IMR-90 (cell line): ENCODE measurements around the gene CHMP1A.

ENCODE experiments used
- RFX5 ChIP-seq: IDR thresholded peaks from 2 replicates; pipeline ENCODE4 v1.8.0; 2012; ENCODE audit warnings: low read depth, mild to moderate bottlenecking, low read length, moderate library complexity
- TF ChIP-seq, protein P1 (sequence below): conservative IDR thresholded peaks from 2 replicates; pipeline ENCODE4 v1.5.1; 2012; ENCODE audit warnings: mild to moderate bottlenecking, low read depth, low read length, improper control_type of control experiment

DNA sequence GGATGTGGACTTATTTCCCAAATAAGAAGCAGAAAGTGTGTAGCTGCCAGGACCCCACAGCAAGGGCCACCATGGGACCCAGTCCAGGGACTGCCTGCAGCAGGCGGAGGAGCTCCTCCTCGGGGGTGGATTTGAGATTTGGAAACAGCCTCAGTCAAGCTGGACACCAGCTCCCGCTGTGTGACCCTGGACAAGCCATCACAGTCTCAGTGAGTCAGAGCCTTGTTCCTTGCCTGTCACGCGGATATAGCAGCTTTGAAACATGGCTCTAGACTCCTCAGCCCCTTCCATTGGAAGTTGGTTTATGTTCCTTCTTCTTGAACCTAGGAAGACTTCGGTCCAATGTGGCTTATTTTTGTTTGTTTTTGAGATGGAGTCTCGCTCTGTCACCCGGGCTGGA, 56.6 kb downstream of the CHMP1A start:
- TF ChIP-seq RFX5 = no peak
- TF ChIP-seq, protein P1, sequence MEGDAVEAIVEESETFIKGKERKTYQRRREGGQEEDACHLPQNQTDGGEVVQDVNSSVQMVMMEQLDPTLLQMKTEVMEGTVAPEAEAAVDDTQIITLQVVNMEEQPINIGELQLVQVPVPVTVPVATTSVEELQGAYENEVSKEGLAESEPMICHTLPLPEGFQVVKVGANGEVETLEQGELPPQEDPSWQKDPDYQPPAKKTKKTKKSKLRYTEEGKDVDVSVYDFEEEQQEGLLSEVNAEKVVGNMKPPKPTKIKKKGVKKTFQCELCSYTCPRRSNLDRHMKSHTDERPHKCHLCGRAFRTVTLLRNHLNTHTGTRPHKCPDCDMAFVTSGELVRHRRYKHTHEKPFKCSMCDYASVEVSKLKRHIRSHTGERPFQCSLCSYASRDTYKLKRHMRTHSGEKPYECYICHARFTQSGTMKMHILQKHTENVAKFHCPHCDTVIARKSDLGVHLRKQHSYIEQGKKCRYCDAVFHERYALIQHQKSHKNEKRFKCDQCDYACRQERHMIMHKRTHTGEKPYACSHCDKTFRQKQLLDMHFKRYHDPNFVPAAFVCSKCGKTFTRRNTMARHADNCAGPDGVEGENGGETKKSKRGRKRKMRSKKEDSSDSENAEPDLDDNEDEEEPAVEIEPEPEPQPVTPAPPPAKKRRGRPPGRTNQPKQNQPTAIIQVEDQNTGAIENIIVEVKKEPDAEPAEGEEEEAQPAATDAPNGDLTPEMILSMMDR = no peak
